ENCODE data around the gene TP53TG5.

The TP53TG5 gene

DNA sequence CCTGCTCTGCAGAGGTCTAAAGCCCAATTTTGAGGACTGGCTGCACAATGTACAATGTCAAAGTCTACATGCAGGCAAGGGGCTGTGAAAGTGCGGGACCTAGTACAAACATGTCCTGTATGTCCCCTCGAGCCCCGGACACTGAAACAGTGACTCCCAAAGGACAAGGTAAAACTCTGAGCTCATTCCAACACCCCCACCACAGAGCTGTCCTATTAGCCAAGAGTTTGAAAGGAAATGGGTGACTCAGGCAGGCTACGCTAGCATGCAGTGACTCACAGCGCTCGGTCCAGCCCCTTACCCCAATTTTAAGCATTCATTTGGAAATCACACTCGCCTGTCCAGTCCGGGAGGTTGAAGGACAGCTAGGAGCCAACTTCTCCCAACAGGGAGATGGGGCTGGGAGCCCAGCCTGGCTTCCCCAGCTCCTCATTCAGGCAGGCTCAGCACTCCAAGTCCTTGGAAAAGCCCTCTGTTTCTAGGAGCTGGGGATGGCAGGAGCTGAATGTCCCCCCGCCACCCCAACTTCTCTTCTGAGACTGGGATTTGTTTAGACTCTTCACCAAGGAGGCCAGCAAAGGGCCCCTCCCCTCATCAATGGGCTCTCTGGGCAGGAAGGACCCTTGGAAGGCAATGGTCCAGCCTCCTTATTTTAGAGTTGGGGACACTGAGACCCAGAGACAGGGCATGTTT, 33.8 kb downstream of the TP53TG5 start:
- no peak for DNase-seq

GRCh38 chr20:45343532-45344167, 34.5 kb downstream of the TP53TG5 start:
- peak; percentile 68 for DNase-seq

GRCh38 chr20:45342855-45343531, 35.1 kb downstream of the TP53TG5 start:
- DNase-seq, result no peak

DNA sequence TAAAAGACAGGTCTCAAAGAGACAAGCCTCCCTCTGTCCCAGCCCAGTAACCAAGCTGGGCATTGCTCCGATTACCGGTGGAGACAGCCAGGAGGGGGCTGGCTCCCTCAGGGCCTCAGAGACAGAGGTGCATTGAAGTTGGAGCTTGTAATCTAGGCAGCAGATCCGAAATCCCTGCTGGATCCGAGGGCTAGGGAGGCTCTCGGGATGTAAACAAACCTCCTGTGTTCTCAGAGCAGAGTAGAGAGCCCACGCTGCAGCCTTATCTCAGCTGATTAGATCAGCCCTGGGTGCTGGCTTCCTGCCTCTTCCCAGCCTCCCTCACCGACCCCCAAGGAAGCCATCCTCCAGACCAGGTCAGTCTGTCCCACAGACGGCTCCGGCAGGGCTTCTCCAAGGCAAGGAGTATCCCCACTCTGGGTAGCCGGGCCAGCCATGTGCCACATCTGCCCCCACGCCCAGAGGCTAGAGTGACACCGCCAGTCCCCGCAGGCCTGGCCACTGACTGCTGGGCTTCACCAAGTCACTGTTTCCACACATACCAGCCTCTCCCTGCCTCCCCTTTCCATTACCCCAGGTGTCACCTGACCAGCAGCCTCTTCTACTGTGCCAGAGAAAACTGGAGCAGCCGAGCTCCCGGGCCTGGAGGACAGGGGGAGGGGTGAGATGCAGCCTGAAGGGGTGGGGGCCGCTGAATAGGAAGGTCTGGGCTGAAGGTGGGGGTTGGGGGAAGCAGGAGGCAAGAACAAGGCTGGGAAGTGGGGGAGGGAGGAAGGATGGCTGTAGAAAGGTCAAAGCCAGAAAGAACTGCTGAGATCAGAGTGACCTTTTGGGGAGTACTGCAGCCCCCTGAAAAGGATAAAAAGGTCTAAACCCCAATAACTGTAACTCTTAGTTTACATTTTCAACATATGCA, 35.9 kb downstream of the TP53TG5 start:
- no peak for DNase-seq

GRCh38 chr20:45341579-45341938, 36.6 kb downstream of the TP53TG5 start:
- no peak for DNase-seq

GRCh38 chr20:45340951-45341350, 37.2 kb downstream of the TP53TG5 start:
- no peak for DNase-seq

DNA sequence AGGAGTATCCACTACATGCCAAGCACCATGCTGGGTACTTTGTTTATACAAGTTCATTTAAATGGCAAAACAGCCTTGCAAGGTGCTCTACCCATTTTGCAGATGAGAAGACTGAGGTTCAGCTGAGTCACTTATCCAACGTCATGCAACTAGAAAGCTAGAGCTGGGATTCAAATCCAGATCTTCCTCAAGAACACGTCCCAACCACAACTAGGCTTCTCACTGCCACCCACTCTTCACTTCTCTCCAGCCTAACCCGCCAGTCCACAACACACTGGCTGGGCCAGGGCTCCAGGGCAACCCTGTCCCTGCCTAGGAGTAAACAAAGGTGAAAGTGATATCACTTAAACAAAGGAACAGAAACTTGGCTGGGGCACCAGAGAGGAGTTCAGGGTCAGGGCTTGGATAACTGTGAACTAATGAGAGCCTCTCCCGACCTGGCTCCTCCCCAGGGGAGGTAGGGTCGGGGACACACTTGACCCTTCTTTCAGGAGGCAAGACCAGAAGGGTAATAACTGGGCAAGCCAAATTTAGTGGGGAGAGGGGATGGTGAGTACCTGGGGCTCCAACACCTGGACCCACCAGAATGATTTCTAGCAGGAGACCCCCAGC, 37.8 kb downstream of the TP53TG5 start:
- no peak for DNase-seq

GRCh38 chr20:45339799-45340198, 38.3 kb downstream of the TP53TG5 start:
- DNase-seq, result no peak

- peak; percentile 77 for DNase-seq
Observed at GRCh38 chr20:45339084-45339483, 39.0 kb downstream of the TP53TG5 start.

DNA sequence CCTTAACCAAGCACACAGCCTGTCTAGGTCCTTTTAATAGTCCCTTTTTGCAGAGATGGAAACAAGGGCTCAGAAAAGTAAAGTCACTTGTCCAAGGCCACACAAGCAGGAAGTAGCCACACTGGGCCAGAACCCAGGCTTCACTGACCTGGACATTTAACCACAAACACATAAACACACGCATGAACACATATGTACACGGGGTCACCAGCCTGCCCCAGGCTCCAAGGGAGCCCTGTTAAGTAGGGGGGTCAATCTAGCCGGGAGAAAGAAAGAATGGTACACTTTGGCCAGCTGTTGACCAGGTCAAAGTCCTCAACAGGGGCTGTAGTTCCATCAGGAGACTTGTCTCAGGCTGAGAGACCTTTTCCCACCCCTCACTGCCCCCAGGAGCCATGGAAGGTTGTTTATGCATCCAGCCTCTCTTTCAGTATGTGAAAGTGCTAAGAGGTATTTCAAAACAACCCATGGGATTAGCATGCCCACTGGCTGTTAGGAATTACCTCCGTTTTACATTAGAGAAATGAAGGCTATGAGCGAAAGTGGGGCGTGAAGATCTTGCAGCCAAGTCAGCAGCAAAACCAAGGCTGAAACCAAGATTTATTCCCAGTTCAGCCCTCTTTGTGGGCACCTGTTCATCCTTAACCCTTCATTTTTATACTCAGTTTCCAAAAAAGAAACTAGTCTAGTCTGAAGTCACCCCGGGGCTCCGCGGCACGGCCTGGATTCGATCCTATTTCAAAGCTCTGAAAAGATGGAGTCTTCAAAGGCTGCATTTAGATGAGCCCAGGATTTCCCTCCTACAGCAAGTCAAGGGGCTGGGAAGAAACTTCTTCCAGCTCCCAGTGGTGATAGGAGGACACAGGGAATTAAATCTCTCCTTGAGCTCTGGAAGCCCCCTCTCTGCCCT, 39.7 kb downstream of the TP53TG5 start:
- no peak for DNase-seq

GRCh38 chr20:45337367-45338120, 40.6 kb downstream of the TP53TG5 start:
- peak; percentile 49 for DNase-seq

DNA sequence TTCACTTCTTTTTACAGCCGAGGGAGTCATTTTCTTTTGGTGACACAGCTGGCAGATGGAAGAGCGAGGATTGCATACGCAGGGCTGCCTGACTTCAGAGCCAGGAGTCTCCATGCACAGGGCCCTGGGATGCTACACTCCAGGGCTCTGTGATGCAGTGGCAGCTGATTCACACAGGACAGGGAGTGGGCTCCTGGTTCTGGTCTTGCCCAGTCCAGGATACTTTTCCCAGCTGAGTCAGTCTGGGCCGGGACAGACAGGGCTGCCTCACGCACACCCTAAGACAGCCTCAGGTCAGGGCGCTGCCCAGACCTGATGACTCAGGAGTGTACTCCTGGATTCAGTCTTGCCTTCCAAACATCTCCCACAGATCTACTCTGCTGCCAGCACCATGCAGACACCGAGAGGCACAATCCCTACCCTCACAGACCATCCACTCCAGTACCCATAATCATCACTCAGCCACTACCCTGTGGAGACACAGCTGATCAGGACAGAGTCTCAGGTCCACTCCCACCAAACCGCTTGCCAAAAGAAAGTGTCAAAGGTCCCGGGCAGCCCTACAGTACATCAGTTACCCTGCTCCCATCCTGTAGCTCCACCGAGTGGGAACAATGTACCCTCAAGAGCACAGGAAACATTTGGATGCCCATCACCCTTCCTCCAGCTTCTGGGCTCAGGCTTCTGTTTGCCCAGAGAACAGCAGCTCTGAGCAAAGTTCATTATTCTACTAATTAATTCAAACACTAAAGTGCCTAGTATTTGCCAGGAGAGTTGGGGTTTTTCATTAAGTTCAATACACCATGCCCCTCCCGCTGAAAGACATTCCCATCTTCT, 41.4 kb downstream of the TP53TG5 start:
- DNase-seq, result no peak

- no peak for DNase-seq
Observed at GRCh38 chr20:45330476-45330875, 47.6 kb downstream of the TP53TG5 start.

GRCh38 chr20:45329497-45330319, 48.4 kb downstream of the TP53TG5 start:
- DNase-seq, result no peak

GRCh38 chr20:45328451-45328850, 49.7 kb downstream of the TP53TG5 start:
- no peak for DNase-seq

DNA sequence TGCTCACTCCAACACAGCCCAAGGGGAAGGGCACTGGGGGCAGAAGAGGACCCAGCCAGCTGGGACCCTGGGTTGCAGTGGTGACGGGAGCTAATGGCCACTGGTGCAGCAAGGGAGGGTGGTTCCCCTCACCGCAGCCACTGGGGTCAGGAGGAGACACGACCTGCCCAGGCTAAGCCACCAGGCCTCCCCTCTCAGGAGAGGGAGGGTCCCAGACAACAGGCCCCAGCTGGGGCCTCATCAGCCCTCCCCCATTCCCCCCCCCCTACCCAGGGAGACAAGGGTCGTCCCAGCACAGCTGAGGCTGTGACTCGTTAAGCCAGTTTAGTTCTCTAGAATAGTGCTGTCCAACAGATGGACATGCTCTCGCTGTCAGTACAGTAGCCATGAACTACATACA, 52.8 kb downstream of the TP53TG5 start:
- no peak for DNase-seq

DNA sequence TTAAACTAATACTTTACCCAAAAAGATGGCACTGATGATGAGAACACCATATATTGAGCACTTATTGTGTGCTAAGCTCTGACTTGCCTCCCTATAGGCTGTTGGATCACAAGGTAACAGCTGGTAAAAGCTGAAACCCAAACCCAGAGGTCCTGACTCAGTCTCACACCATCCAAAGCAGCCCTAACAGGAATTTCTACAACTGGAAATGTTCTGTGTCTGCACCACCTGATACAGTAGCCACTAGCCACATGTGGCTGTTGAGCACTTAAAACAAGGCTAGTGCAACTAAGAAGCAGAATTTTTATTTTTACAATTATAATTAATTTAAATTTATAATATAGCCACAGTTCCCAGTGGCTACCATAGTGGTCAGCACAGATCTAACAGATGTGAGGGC, 54.4 kb downstream of the TP53TG5 start:
- no peak for DNase-seq

GRCh38 chr20:45322952-45323383, 55.2 kb downstream of the TP53TG5 start:
- peak; percentile 92 for DNase-seq

Data from hematopoietic multipotent progenitor cell treated with erythropoietin and hydrocortisone succinate and interleukin-3 and kit ligand, for 4 days (in vitro differentiated cells).